Transverse colon (tissue), 4 donors: Measurements from ENCODE around the gene TOMT. TPM values are rescaled to one million over a fixed set of nuclear protein-coding genes. Genes with fewer than 3 reads are reported as not detected.
"Not testable (repeated sequence)": the region's sequence is repeated elsewhere in the genome, so short reads cannot be mapped to it uniquely, and the experiment has no call there.

Experiments used
- DNase-seq: peaks from one replicate; pipeline ENCODE4 v3.0.0-alpha.2; 2019
- H3K27ac ChIP-seq, 4 donors: fragments of 200-600 bp; sonication (generic); 2 replicates each; pipeline ENCODE4 v1.5.1; 2016 to 2018; ENCODE audit warnings: inconsistent platforms in 4 of 4
- H3K27me3 ChIP-seq: fragments of 200-600 bp; sonication (generic); 2 replicates; pipeline ENCODE4 v1.5.1; 2017; ENCODE audit warnings: inconsistent platforms
- H3K36me3 ChIP-seq, 4 donors: fragments of 200-600 bp; sonication (generic); 2 replicates each; pipeline ENCODE4 v1.5.1; 2017 to 2019; ENCODE audit warnings: inconsistent platforms in 4 of 4
- H3K4me1 ChIP-seq, 4 donors: fragments of 200-600 bp; sonication (generic); 2 replicates each; pipeline ENCODE4 v1.5.1; 2017 to 2020; ENCODE audit warnings: inconsistent platforms in 4 of 4
- H3K4me3 ChIP-seq, 4 donors: fragments of 200-600 bp; sonication (generic); 1 replicate in 1 of 4; 2 replicates in 3 of 4; pipeline versions ENCODE4 v1.5.1 to v1.6.1; 2017 to 2019; ENCODE audit warnings: inconsistent platforms in 4 of 4
- H3K9me3 ChIP-seq, 2 donors: fragments of 200-600 bp; sonication (generic); 2 replicates each; pipeline ENCODE4 v1.5.1; 2017 to 2019; ENCODE audit warnings: inconsistent platforms in 2 of 2
- EP300 ChIP-seq: sonication (generic); formaldehyde crosslinking; IDR thresholded peaks from one replicate; pipeline ENCODE4 v1.6.1; 2017; ENCODE audit warnings: antibody characterized with exemption, low read depth
- POLR2A ChIP-seq: fragments of 450-650 bp; IDR thresholded peaks from one replicate; pipeline ENCODE4 v1.6.1; 2016; ENCODE audit warnings: antibody characterized with exemption, mild to moderate bottlenecking, moderate library complexity
- POLR2AphosphoS5 ChIP-seq, 3 donors: sonication (generic); formaldehyde crosslinking; IDR thresholded peaks; one replicate each; pipeline ENCODE4 v1.6.1; 2016; ENCODE audit warnings: antibody characterized with exemption in 3 of 3
- WGBS, 2 donors: methylation state at CpG; one replicate each; pipeline ENCODE4 v1.1.5; 2018; ENCODE audit warnings: low coverage in 1 of 2; 5-methylcytosine and 5-hydroxymethylcytosine counted together
- in situ Hi-C, 4 donors: fragments of 200-750 bp; cut with MboI; loops; one replicate each; pipeline versions ENCODE4 v1.15.0 to v1.15.1; 2017; ENCODE audit warnings: low sequenced_read_pairs in 3 of 4, low pct_ligation_motif_present in 1 of 4, low pct_unique_long_range_greater_than_20kb in 1 of 4
- intact Hi-C: fragments of 100-400 bp; cut with DNase I; formaldehyde crosslinking; loops from one replicate; pipeline ENCODE4 v1.15.1; 2023; ENCODE audit warnings: low total_unique reads
- total RNA-seq, 4 donors: library from RNA; depleted of rRNA; stranded (reverse); fragments of >200 nt; gene quantifications; one replicate each; pipeline ENCODE4 v1.1.0, GENCODE V29; 2016
- TF ChIP-seq, protein P1 (sequence below), 5 experiments: fragments of 200-600 bp in 3 of 5; fragments of 450-650 bp in 2 of 5; sonication (generic) in 3 of 5; IDR thresholded peaks; 1 replicate in 2 of 5; 2 replicates in 3 of 5; pipeline ENCODE4 v1.5.1; 2016 to 2017; ENCODE audit warnings: antibody characterized with exemption in 5 of 5, inconsistent platforms in 3 of 5, mild to moderate bottlenecking in 2 of 5, moderate library complexity in 1 of 5

The TOMT gene
- total RNA-seq, 4 donors from 2014 or later = not detected

DNA sequence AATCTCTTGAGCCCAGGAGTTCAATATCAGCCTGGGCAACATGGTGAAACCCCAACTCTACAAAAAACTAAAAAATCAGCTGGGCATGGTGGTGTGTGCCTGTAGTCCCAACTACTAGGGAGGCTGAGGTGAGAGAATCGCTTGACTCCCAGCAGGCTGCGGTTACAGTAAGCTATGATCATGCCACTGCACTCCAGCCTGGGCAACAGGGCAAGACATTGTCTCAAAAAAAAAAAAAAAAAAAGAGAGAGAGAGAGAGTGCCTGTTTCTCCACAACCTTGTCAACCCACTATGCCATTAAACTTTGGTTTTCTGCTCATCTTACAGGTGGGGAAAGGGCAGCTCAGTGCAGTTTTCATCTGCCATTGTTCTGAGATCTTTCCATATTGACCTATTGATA is 34.9 kb downstream of the TOMT start:
- peaks cover 0 to 6% (median 0%) of the 10 kb centered on the region in 4 donors for H3K4me1 ChIP-seq
- in situ Hi-C loops (no loop called here), intact Hi-C loops (no loop called here)

DNA sequence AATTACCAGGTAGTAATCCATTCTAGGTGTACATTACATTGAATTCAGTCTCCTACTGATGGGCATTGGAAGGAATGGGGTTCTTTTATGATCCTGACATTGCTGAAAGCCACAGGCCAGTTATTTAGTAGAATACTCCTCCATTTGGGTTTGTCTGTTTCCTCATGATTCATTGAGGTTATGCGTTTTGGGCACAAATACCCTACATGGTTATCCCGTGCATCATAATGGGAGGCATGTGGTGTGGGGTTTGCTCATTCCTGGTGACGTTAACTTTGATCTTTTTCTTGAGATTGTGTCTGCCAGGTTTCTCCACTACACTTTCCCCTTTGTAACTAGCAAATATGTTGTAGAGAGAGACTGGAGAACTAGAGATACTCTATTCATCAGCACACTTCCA is 35.3 kb downstream of the TOMT start:
- no peak for DNase-seq
- 76 to 79% methylated on average over 3 of the region's 3 CpGs for WGBS, 2 donors
- TF ChIP-seq POLR2A = no peak
- TF ChIP-seq EP300 = no peak
- TF ChIP-seq, protein P1, sequence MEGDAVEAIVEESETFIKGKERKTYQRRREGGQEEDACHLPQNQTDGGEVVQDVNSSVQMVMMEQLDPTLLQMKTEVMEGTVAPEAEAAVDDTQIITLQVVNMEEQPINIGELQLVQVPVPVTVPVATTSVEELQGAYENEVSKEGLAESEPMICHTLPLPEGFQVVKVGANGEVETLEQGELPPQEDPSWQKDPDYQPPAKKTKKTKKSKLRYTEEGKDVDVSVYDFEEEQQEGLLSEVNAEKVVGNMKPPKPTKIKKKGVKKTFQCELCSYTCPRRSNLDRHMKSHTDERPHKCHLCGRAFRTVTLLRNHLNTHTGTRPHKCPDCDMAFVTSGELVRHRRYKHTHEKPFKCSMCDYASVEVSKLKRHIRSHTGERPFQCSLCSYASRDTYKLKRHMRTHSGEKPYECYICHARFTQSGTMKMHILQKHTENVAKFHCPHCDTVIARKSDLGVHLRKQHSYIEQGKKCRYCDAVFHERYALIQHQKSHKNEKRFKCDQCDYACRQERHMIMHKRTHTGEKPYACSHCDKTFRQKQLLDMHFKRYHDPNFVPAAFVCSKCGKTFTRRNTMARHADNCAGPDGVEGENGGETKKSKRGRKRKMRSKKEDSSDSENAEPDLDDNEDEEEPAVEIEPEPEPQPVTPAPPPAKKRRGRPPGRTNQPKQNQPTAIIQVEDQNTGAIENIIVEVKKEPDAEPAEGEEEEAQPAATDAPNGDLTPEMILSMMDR (IDR thresholded peaks at IDR 0.05) = no peak
- no peak for TF ChIP-seq POLR2AphosphoS5 (IDR thresholded peaks at IDR 0.05)
- Histone ChIP-seq H3K36me3 (no peaks in the 10 kb centered on the region), H3K27ac (no peak overlapping the region), H3K4me3 (no peak overlapping the region), H3K4me1 (peaks cover 0 to 6% (median 0%) of the 10 kb centered on the region in 4 donors), H3K27me3 (no peaks in the 10 kb centered on the region), H3K9me3 (no peaks in the 10 kb centered on the region)
- intact Hi-C loops (no loop called here), in situ Hi-C loops (no loop called here)

More for the DNA sequence above, 34.9 kb downstream of the TOMT start:
- Histone ChIP-seq H3K27me3 (no peaks in the 10 kb centered on the region), H3K4me3 (no peak overlapping the region), H3K27ac (no peak overlapping the region), H3K36me3 (no peaks in the 10 kb centered on the region), H3K9me3 (no peaks in the 10 kb centered on the region)
- TF ChIP-seq, protein P1 (IDR thresholded peaks at IDR 0.05) = no peak
- TF ChIP-seq EP300 (no peak), POLR2A (no peak), POLR2AphosphoS5 (IDR thresholded peaks at IDR 0.05) (no peak)
- 100% methylated on average over 2 of the region's 2 CpGs; no CpG with 5 or more reads in 1 of the 2 donors for WGBS, 2 donors
- DNase-seq = no peak

DNA sequence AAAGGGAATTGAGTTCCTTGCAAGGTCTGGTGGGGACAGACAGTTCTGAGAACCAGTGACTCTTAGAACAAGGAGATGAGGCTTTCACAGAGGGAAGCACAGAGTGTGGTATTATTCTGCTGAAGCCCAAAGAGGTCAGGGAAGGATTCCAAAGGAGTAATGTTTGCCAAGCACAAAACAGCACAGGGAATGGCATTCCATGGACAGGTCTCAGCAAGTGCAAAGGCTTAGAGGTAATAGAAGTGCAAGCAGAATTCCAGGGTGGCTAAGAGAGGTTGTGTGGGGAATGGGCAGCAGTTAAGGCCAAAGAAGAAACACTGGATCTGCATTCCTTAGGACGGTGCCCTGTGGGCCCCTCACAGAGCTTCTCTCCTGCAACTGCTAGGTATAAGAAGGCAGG is 36.4 kb downstream of the TOMT start:
- 82% methylated on average over 1 of the region's 1 CpG; no CpG with 5 or more reads in 1 of the 2 donors for WGBS, 2 donors
- H3K27ac ChIP-seq, DNase-seq, H3K4me1 ChIP-seq, H3K36me3 ChIP-seq, H3K9me3 ChIP-seq, H3K4me3 ChIP-seq, H3K27me3 ChIP-seq, in situ Hi-C loops, intact Hi-C loops: not testable (repeated sequence)

DNA sequence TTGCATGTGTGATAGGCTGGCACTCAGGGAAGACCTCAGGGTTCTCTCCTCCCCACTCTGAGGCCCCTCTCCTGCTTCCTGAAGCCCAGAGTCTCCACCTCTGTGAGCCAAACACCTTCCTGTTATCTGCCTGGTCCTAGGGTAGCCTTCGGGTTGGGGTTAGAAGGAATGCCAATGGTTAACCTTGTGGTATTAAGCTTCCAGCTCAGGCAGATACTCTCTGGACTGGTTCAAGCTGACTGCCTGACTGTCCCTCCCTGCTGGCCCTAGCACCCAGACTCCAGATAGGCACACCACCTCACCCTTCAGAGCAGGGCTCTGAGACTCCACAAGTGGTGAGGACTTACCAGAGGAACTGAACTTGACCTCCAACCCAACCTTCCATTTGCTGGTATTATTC is 36.8 kb downstream of the TOMT start:
- H3K27ac ChIP-seq, H3K27me3 ChIP-seq, H3K9me3 ChIP-seq, DNase-seq, intact Hi-C loops, H3K4me1 ChIP-seq, H3K36me3 ChIP-seq, in situ Hi-C loops, H3K4me3 ChIP-seq: not testable (repeated sequence)
- 80% methylated on average over 1 of the region's 1 CpG; no CpG with 5 or more reads in 1 of the 2 donors for WGBS, 2 donors

DNA sequence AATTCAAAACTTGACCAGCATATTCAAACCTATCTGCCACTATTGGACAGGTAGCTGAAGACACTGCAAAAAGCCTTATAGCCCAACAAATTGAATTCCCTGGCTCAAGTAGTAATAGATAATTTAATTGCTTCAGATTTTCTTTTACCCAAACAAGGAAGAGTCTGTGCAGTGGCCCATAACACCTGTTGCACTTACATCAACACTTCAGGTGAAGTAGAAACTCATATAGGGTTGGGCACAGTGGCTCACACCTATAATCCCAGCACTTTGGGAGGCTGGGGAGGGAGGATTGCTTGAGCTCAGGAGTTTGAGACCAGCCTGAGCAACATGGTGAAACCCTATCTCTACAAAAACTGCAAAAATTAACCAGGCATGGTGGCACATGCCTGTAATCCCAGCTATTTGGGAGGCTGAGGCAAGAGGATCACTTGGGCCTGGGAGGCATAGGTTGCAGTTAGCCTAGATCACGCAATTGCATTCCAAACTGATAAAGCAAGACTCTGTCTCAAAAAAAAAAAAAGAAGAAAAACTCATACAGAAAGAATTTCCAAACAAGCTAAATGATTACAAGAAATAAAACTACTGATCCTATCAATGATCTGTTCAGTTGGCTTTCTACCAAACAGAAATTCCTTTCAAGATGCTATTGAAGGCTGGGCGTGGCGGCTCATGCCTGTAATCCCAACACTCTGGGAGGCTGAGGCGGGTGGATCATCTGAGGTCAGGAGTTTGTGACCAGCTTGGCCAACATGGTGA is 39.3 kb downstream of the TOMT start:
- intact Hi-C loops = no loop called here
- Histone ChIP-seq H3K4me3 (no peak overlapping the region), H3K4me1 (peaks cover 0 to 6% (median 0%) of the 10 kb centered on the region in 4 donors), H3K27ac (no peak overlapping the region), H3K9me3 (no peaks in the 10 kb centered on the region), H3K36me3 (no peaks in the 10 kb centered on the region), H3K27me3 (no peaks in the 10 kb centered on the region)
- TF ChIP-seq, protein P1 (IDR thresholded peaks at IDR 0.05) = no peak
- no peak for TF ChIP-seq EP300
- TF ChIP-seq POLR2A = no peak
- no peak for TF ChIP-seq POLR2AphosphoS5 (IDR thresholded peaks at IDR 0.05)
- 60 to 86% methylated on average over 3 to 4 of the region's 4 CpGs for WGBS, 2 donors
- in situ Hi-C loops = no loop called here
- DNase-seq = no peak
